GM12864 (cell line): ENCODE measurements around the gene BDH1.

Experiments
- DNase-seq: peaks from one replicate; pipeline ENCODE4 v3.0.0-alpha.2; 2011; ENCODE audit warnings: low read depth
- H3K4me3 ChIP-seq: 2 replicates; pipeline ENCODE4 v1.5.1; 2011; ENCODE audit warnings: mild to moderate bottlenecking, low read depth, low read length, control low read depth
- TF ChIP-seq, protein P1 (sequence below): IDR thresholded peaks from 2 replicates; pipeline ENCODE4 v1.5.1; 2011; ENCODE audit warnings: low read depth, mild to moderate bottlenecking, moderate library complexity, low read length, control low read depth, inconsistent platforms; ENCODE audit errors: missing control alignments

Gene BDH1

DNA sequence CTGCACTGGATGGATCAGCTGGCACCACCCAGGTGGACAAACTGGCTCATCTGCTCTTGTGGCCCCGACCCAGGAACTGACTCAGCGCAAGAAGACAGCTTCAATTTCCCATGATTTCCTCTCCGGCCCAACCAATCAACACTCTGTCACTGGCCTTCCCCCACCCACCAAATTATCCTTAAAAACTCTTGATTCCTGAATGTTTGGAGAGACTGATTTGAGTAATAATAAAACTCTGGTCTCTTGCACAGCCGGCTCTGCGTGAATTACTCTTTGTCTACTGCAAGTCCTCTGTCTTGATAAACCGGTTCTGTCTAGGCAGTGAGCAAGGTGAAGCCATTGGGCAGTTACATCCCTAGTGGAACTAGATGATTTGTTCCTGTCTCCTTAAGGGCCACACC, 16.1 kb downstream of the BDH1 start:
- no peak for DNase-seq
- TF ChIP-seq, protein P1, sequence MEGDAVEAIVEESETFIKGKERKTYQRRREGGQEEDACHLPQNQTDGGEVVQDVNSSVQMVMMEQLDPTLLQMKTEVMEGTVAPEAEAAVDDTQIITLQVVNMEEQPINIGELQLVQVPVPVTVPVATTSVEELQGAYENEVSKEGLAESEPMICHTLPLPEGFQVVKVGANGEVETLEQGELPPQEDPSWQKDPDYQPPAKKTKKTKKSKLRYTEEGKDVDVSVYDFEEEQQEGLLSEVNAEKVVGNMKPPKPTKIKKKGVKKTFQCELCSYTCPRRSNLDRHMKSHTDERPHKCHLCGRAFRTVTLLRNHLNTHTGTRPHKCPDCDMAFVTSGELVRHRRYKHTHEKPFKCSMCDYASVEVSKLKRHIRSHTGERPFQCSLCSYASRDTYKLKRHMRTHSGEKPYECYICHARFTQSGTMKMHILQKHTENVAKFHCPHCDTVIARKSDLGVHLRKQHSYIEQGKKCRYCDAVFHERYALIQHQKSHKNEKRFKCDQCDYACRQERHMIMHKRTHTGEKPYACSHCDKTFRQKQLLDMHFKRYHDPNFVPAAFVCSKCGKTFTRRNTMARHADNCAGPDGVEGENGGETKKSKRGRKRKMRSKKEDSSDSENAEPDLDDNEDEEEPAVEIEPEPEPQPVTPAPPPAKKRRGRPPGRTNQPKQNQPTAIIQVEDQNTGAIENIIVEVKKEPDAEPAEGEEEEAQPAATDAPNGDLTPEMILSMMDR = no peak
- no peak overlapping the region for H3K4me3 ChIP-seq

DNA sequence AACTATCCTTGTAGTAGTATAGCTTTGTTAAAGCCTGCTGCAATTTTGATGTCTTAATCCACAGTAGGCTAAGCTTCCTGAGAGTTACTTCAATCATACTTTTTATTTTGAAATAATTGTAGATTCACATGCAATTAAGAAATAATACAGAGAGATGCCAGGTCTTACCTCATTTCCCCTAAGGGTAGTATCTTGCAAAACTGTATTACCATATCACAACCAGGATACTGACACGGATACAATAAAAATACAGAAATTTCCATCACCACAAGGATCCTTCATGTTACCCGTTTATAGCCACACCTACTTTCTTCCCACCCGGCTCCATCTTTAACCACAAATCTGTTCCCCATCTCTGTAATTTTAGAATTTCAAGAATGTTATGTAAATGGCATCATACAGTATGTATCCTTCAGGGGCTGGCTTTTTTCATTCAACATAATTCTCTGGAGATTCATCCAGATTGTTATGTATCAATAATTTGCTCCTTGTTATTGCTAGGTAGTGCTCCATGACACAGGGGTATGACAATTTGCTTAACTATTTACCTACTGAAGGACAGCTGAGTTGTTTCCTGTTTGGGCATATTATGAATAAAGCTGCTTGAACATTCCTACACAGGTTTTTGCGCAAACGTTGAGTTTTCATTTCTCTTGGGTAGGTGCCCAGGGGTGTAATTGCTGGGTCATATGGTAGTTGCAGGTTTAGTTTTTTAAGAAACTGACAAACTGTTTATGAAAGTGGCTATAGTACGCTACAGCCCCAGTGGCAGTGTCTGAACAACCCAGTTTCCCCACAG, 21.6 kb downstream of the BDH1 start:
- TF ChIP-seq, protein P1 = no peak
- H3K4me3 ChIP-seq = no peak overlapping the region
- DNase-seq = no peak

DNA sequence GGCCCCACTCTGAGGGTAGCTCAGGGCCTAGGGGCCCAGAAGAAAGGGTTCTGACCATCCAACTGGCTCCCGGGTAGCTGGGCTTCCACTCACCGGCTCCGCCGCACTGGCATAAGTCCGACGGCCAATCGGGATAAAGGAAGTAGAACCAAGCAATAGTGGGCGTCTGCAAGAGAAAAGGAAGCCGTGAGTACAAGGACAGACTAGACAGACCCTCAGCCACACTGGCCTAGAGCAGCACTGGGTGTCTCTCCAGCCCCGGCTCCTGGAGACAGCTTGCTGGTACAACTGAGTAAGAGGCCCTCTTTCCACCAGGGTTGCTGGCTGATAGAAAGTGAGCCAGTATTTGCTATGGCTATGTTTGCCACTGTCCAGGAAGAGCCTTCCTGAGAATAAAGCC, 22.4 kb downstream of the BDH1 start:
- DNase-seq = no peak
- H3K4me3 ChIP-seq = no peak overlapping the region
- TF ChIP-seq, protein P1 = no peak

DNA sequence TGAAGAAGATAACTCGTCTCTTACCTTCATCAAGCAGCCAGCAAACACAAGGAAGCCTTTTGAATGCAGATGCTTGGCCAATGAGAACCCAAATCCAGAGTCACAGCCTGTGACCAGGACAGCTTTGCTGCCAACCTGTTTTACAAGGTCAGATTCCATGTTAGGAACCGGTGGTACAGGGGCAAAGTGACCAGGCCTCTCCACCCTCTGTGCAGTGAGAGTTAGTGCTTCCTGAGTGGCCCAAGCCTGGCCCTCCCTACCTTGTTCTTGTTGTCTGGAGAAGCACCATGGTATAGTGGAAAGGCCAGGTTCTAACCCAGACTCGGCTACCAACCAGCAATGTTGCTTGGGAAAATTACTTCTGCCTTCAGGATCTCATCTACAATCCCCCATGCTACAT, 23.4 kb downstream of the BDH1 start:
- H3K4me3 ChIP-seq = no peak overlapping the region
- no peak for DNase-seq
- TF ChIP-seq, protein P1 = no peak

DNA sequence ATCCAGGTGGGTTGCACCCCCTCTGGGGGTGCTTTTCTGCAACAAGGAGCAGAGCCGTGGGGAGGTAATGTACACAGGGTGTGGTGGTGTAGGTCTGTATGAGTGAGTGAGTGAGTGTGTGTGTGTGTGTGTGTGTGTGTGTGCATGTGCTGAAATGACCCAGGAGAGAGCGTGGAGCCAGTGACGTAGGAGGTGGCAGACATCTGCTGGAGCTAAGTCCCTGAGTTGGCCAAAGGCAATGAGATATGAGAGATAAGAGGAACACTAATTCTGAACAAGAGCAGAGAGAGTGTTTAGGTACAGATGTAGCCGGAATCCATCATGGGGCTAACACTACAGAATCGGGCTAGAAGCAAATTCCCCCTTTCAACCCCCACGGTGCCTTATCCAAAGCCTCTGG, 27.6 kb downstream of the BDH1 start:
- H3K4me3 ChIP-seq = no peak overlapping the region
- TF ChIP-seq, protein P1 = no peak
- no peak for DNase-seq

DNA sequence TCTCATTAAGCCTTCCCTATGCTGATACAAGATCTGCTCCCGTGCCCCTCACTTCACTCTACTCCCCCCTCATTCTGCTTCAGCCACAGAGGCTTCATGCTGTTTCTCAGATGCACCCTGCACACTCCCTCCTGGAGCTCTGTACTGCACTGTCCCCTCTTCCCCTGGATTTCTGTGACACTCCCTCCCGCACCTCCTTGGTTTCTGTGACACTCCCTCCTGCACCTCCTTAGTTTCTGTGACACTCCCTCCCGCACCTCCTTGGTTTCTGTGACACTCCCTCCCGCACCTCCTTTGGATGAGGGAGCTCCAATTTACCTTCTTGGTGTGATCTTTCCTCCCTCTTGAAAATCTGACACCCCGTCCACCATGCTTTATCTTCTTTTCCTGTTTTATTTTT, 28.2 kb downstream of the BDH1 start:
- DNase-seq = no peak
- no peak overlapping the region for H3K4me3 ChIP-seq
- TF ChIP-seq, protein P1 = no peak

DNA sequence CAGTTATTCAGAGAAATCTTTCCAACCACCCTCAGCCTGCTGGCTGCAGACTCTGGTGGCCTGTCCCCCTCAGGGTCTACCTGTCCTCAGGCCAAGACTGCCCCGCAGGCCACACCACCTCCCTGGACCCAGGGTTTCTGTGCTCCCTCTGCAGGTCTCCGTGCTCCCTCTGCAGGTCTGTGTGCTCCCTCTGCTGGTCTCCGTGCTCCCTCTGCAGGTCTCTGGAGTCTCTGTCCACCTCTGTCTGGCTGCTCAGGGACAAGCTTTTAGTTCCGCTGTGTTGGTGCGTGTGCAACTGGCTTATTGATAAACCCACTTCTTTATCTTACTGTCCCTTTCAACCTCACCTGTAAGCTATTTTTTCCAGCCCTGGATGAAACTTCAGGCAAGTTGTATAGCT, 30.1 kb downstream of the BDH1 start:
- TF ChIP-seq, protein P1 = no peak
- no peak for DNase-seq
- H3K4me3 ChIP-seq = no peak overlapping the region
